Measurements from ENCODE around the gene ERMARD. TPM values are rescaled to one million over a fixed set of nuclear protein-coding genes. Genes with fewer than 3 reads are reported as not detected.

ERMARD gene
- total RNA-seq, 1 donor from 2014 or later, result 26.3 TPM

GRCh38 chr6:169820358-169820757 lies 68.9 kb downstream of the ERMARD start:
- no peaks in the 10 kb centered on the region for H3K4me1 Mint-ChIP-seq
- H3K27ac Mint-ChIP-seq (ENCODE audit: unreplicated experiment), result no peak overlapping the region
- peaks cover 15% of the 10 kb centered on the region for H3K9me3 Mint-ChIP-seq
- DNase-seq (ENCODE audit: low read depth, low spot score), result no peak
- H3K4me3 Mint-ChIP-seq, result no peak overlapping the region
- H3K36me3 Mint-ChIP-seq (ENCODE audit: low read depth), result peaks cover 15% of the 10 kb centered on the region
- H3K27me3 Mint-ChIP-seq (ENCODE audit: low read depth), result peaks cover 19% of the 10 kb centered on the region
- TF ChIP-seq CTCF (conservative IDR thresholded peaks at IDR 0.05), result no peak

- Mint-ChIP-seq H3K4me1 (no peaks in the 10 kb centered on the region), H3K27ac (ENCODE audit: unreplicated experiment) (no peak overlapping the region), H3K9me3 (no peaks in the 10 kb centered on the region), H3K36me3 (ENCODE audit: low read depth) (no peaks in the 10 kb centered on the region), H3K27me3 (ENCODE audit: low read depth) (peaks cover 11% of the 10 kb centered on the region), H3K4me3 (no peak overlapping the region)
- TF ChIP-seq CTCF (conservative IDR thresholded peaks at IDR 0.05), result no peak
- no peak for DNase-seq (ENCODE audit: low read depth, low spot score)
Observed at GRCh38 chr6:169824021-169824420, 72.6 kb downstream of the ERMARD start.

- no peaks in the 10 kb centered on the region for H3K4me1 Mint-ChIP-seq
- H3K27ac Mint-ChIP-seq (ENCODE audit: unreplicated experiment), result no peak overlapping the region
- DNase-seq (ENCODE audit: low read depth, low spot score), result no peak
- TF ChIP-seq CTCF (conservative IDR thresholded peaks at IDR 0.05), result no peak
- no peak overlapping the region for H3K4me3 Mint-ChIP-seq
- no peaks in the 10 kb centered on the region for H3K9me3 Mint-ChIP-seq
- H3K27me3 Mint-ChIP-seq (ENCODE audit: low read depth), result peaks cover 13% of the 10 kb centered on the region
- no peaks in the 10 kb centered on the region for H3K36me3 Mint-ChIP-seq (ENCODE audit: low read depth)
Observed at GRCh38 chr6:169824848-169825557, 73.6 kb downstream of the ERMARD start.

- no peak for DNase-seq (ENCODE audit: low read depth, low spot score)
- H3K27ac Mint-ChIP-seq (ENCODE audit: unreplicated experiment), result no peak overlapping the region
- H3K4me3 Mint-ChIP-seq, result no peak overlapping the region
- H3K27me3 Mint-ChIP-seq (ENCODE audit: low read depth), result peaks cover 16% of the 10 kb centered on the region
- H3K36me3 Mint-ChIP-seq (ENCODE audit: low read depth), result no peaks in the 10 kb centered on the region
- no peaks in the 10 kb centered on the region for H3K9me3 Mint-ChIP-seq
- TF ChIP-seq CTCF (conservative IDR thresholded peaks at IDR 0.05), result no peak
- H3K4me1 Mint-ChIP-seq, result no peaks in the 10 kb centered on the region
Observed at GRCh38 chr6:169825558-169826225, 74.3 kb downstream of the ERMARD start.

- Mint-ChIP-seq H3K27ac (ENCODE audit: unreplicated experiment) (no peak overlapping the region), H3K4me1 (peaks cover 2% of the 10 kb centered on the region), H3K27me3 (ENCODE audit: low read depth) (peaks cover 21% of the 10 kb centered on the region)
Observed at GRCh38 chr6:169826697-169827096, 75.3 kb downstream of the ERMARD start.

More at GRCh38 chr6:169826697-169827096, 75.3 kb downstream of the ERMARD start:
- Mint-ChIP-seq H3K9me3 (no peaks in the 10 kb centered on the region), H3K4me3 (no peak overlapping the region), H3K36me3 (ENCODE audit: low read depth) (no peaks in the 10 kb centered on the region)
- no peak for DNase-seq (ENCODE audit: low read depth, low spot score)
- no peak for TF ChIP-seq CTCF (conservative IDR thresholded peaks at IDR 0.05)
